SW 1271 (cell line): ENCODE measurements around the gene CCDC88C.
"Not testable (repeated sequence)": the region's sequence is repeated elsewhere in the genome, so short reads cannot be mapped to it uniquely, and the experiment has no call there.

Experiments used
- DNase-seq, 2 experiments: peaks; one replicate each; lab custom pipeline; 2025; lab: John Stamatoyannopoulos, UW

CCDC88C gene

DNA sequence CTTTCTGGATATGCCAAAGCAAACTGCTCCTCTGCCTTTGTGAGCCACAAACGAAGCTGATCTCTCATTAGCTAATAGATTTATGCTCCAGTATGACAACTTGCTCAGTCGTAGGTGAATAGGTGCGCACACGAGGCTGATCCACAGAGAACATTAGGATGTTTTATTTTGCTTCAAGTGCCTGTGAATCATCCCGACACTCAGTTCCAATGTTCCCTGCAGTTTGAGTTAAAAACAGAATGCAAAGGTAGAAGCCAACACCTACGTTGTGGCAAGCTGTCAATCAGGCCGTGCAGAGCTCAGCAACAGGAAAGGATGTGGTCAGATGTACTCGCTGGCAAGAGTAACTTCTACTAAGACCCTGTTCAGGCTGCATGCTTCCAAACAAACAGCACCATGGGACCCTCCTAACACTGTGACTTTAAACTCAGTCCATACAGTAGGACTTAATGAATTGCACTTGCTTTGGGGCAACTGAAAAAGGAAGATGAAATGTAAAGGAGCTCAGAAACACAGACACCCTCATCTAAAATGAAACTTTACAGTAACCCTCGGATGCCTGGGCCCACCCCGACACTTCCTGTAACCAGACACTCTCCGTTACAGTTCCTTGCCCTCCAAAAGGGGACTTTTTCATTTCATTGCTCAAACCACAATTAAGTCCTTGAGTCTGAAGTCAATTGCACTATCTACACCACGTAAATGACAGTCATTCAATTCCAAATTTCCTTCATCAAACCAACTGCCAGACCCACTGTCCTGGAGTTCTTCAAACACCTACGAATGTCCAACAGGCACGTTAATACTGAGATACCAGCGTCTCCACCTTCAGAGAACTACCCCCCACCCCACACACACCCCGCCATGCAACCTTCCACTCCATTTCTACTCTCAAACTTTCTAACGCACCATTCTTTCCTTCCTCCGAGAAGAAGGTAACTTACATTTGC lies 1.6 kb downstream of the CCDC88C start:
- no peak for DNase-seq

DNA sequence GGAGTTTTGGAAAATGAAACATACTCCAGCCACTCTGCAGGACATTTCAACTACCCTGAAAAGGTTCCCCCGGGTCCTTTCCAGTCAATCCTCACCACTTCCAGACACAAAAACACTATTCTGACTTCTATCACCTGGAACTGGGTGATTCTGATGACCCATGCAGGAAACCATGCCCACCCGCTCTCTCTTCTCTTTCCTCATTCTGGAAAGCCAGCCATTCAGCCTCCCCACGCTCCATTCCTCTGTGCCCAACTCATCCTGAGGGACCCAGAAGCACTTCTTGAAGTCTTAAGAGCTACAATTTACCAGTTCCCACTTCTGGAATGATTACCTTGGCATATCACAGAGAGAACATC lies 3.2 kb downstream of the CCDC88C start:
- no peak for DNase-seq

DNA sequence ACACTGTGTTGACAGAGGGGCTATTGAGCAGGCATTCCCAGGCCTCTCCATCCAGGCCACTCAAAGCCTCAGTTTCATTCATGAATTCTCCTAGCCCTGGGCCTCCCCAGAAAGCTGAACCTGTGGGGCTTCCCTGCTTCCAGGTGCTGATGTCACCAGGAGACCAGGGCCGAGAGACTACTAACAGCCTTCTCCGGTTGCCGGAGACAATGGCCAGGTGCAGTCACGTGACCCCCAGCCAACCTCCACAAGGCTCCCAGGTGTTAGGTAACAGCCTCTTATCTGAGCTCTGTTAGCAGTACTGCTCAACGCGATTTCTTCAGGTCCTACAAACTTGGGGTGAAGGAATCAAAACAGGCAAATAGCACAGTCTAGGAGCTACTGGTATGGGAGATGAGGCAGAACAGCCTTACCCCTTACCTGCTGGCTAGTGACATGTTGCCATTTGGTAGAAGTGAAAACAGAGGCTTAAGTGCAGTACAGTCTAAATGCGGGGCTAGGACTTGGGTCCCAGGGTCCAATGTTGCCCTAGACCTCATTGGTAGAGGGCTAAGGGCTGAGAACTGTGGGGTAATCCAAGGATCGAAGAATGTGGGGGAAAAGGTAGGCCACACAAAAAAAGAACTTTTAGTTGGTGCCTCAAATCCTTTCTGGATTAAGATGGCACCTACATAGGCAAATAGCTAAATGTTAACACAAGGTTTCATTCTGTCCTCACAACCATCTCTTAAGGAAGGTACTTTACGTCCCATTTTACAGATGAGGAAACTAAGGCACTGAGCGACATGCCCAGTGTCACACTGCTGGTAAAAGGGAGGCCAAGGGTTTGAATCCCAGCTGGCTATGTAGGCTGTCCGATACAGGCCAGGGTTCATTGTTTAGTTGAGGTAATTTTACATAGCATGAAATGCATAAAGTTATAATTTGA lies 3.8 kb downstream of the CCDC88C start:
- DNase-seq = no peak

DNA sequence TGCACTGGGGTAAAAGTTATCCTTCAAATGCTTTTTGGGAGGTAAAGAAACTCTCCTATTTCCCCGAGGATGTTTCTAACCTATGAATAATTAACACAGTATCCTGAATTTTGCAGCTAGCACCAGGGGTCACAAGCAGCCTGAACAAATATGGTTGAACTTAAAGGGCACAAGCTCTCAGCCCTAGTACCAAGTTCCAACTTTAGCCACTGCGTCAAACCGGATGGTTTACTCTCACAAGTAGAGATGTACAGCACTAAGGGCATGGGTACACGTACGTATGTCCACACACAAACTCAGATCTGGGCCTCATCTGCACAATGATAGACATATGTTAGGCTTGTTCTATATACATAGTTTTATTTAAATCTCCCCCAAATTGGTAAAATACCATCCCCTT lies 4.7 kb downstream of the CCDC88C start:
- no peak for DNase-seq

DNA sequence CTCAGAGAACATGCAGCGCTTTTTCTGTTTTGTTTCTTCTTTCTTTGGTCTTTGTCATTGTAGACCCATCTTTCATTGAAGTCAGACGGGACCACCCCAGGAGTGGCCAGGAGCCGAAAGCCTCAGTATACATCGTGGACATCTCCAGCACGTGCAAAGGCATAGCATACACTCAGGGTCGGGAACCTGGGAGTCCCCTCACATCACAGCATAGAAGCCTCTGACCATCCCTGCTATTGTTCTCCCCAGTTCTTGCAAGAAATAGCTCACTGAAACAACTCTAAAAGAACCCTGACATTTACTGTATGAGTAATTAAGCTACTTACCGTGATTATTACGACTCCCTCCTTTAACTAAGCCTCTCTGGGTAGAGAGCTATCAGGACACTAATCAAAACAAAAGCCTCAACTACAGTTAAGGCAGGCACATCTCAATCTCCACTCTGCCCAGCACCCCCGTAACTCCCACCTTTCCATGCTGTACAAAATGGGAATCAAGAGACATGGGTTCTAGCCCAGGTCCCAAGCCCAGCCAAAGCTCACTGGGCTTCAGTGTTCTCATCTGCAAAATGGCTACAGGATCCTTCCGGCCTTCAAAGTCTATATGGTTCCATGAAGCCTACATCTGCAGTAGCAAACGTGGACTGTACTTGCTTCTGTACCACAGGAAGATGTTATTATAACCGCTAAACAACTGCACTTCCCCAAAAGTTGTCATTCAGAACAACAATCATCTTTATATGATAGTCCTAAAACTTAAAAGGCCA lies 6.7 kb downstream of the CCDC88C start:
- DNase-seq = no peak

DNA sequence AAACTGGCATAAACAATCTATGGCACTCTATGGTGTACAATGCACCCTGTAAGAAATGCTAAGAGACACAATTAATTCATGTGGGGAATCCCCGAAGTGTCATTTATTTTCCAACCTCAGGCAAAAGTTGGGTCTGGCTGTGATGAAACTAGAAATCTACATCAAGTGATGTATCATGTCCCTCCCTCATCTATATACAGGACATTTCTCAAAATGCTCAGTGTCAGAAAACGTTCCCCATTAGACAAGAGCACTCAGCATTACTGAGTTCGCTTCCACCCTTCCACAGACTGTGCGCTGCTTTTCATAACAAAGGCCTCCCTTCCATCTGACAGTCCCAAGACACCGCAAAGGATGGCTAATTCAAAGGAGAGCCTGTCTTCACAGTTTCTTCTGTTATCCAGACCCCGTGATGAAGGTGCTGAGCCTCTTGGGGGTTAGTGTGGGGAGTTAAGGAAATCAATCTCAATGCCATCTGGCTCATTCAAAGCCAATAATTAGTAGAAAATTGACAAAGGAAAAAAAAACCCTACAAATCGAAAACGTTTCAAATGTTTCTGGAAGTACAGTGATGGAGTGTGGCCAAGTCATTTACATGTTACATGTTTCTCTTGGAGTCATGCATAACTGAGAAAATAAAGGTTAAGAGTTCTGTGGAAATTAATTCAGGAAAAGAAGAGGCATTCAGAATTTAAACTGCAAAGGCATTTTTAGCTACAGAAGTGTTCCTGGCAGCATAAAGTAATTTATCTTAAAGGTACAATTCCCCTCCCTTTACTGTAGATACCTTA lies 7.5 kb downstream of the CCDC88C start:
- no peak for DNase-seq

DNA sequence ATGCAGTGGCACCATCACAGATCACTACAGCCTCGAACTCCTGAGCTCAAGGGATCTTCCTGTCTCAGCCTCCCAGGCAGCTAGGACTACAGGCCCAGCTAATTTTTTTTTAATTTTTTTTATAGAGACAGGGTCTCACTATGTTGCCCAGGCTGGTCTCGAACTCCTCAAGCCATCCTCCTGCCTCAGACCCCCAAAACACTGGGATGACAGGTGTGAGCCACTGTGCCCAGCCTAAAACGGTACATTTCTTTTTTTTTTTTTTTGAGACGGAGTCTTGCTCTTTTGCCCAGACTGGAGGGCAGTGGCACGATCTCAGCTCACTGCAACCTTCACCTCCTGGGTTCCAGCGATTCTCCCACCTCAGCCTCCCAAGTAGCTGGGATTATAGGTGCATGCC lies 8.4 kb downstream of the CCDC88C start:
- DNase-seq = not testable (repeated sequence)

DNA sequence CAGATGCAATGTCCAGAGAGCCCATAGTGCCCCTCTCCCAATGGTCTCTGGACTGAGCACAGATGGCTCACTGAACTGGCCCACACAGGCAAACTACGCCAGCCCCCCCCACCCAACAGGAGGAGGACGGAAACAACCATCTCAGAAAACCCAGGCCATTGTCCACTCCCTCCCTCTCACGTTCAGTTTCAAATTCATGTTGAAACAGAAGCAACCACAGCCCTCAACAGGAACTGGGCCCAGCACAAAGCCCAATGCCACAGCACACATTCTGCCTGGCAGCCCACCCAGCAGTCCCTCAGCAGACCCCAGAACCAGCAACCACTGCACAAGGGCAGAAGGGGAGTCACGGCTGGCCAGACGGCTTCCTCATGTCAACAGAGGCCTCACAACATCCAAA lies 10.6 kb downstream of the CCDC88C start:
- DNase-seq = no peak

DNA sequence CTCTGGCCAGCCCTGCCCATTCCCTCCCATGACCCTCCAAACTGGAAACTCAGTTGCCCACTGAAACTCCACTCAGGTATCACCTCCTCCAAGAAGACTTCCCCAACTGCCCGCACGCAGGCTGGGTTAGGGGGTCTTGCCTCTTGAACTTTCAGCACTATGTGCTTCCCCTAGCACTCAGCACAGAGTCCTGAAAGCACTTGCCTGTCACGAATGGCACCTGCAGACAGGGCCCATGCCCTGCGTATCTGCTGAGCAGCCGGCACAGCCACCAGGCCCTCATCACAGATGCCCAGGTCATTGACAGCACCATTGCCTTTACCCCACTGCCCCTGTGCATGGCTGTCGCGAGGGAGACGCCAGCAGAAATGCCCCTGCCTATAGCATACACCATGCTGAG lies 11.2 kb downstream of the CCDC88C start:
- no peak for DNase-seq

DNA sequence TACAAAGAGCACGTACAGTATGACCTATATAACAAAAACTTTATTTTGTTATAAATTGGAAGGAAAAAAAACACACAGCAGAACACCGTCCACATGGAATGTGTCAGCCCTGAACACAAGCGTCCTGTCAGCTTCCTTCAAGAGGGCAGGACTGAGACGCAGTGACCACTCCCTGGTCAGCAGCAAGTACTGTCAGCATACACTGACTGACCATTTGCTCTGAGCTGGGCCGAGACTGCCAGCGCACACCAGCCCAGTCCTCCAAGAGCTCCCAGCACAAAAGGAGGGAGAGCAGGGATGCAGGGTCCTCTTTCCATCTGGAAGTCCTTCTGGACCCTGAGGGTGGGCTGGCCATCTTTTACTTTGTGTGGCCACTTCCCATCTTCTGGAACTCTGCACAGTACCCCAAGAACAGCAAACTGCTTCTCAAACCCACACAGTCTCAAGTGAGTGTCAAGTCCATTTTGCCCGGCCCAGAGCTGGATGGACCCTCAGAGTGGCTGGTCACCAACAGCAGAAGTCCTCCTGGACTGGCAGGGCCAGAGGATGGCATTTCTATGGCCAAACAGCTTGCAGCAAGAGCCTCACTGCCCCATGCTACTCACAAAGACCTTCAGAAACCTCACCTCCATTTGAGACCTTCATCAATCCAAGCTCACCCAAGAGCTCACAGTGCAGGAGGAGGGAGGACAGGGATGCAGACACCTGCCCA lies 11.7 kb downstream of the CCDC88C start:
- no peak for DNase-seq

DNA sequence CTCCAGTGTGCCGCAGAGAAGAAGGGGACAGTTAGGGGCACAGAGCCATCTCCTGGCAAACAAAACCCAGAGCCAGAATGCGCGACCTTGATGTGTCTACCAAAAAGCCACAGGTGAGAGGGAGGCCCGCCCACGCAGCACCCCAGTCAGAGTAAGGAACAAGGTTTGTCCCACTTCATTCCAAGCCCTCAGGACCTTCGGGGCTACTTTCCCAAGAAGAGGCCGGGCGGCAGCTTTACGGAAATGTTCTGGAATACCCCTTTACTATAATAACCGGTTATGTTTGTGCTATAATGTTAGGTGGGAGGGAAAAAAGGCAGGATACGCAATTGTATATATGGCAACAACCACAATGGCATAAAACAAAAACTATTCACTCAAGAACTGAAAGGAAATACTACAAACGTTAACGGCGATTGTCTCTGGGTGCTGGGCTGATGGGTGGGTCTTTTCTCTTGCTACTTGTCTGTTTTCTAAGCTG lies 12.3 kb downstream of the CCDC88C start:
- no peak for DNase-seq

DNA sequence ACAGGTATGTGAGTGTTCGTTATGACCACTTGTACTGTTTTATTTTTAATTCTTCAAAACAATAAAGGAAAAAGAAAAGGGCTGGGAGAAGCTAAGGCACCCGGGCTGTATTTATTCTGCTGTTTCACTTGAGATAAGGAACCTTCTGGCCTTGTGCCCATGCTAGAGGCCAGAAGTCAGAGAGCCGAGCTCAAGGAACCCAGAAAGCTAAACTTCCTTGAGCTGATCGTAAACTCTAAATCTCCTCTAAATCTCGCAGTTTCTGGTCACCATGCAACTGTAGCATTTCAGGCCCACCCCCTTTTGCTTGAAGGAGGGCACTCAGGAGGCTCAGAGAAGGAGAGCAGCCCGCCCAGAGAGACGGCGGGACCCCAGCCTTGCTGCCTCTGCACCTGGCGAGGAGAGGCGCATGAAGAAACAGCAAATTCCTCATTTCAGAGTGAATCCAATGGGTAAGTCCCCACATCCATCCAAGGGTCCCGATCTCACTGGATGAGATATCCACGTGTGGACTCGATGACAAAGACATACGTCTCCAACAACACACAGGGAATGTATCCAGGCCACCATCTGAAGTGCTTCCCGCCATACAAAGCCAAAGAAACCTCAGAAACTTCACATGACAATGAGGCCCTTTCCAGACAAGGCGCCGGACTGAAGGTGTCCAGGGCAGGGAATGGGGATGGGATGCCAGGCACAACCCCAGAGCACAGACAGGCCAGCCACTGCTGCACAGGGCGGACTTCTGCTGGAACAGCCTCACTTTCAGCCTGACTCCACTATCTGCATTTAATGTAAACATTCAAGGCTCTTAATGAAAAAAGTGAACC lies 14.6 kb downstream of the CCDC88C start:
- no peak for DNase-seq

- DNase-seq = no peak
These were observed 15.3 kb downstream of the CCDC88C start for GRCh38 chr14:91402348-91402747.

GRCh38 chr14:91401751-91402150 lies 15.9 kb downstream of the CCDC88C start:
- DNase-seq = no peak

GRCh38 chr14:91400696-91401095 lies 16.9 kb downstream of the CCDC88C start:
- DNase-seq = no peak

DNA sequence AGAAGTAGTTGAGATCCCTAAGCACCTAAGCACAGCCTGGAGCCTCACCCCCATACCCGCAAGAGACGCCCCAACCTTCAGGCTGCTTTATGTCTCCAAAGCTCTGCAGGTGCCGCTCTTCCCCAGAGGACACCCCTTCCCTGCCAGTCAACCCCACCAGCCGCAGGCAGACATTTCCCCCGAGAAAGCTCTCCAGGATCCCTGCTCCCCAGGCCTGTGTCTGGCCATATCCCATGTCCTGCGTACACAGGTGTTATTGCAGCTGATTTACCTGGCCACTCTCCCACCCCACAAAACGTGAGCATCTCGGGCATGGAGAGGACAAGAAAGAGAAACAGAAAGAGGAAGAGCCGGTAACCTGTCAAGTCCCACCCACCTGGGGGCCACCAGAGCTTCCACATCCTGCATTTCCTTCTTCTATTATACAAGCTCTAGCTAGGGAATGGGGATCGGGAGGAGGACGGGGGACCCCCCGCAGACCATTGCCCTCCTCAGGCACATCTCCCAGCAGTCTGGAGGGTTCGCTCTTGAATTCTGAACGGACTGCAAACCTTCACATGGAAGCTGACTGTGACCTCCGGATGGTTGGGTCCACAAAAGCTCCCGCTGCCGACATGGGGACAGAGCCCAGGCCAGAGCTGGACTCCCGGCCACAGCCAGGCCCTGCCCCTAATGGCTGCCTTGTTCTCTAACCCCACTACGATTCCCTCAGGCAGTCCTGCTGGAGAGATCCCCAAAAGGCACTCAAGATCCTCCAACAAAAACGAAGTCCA lies 17.6 kb downstream of the CCDC88C start:
- no peak for DNase-seq

GRCh38 chr14:91398707-91399106 lies 18.9 kb downstream of the CCDC88C start:
- DNase-seq = no peak

- DNase-seq = no peak
These were observed 19.5 kb downstream of the CCDC88C start for GRCh38 chr14:91397965-91398591.
